ENCODE data around the gene TP53BP1.

The TP53BP1 gene

GRCh38 chr15:43525131-43525530 is 32.2 kb upstream of the TP53BP1 start:
- H3K9me2 ChIP-seq (ENCODE audit: low read depth, low read length): no peaks in the 10 kb centered on the region
- TF ChIP-seq EZH2 (IDR thresholded peaks at IDR 0.05; ENCODE audit: borderline replicate concordance, low read length): no peak
- TF ChIP-seq CTCF (IDR thresholded peaks at IDR 0.05; ENCODE audit: low read length): no peak
- H3K36me3 ChIP-seq (ENCODE audit: insufficient read depth, low read length): peaks cover 16% of the 10 kb centered on the region; the same call in 1 of the 2 replicates
- no peaks in the 10 kb centered on the region for H3K9me3 ChIP-seq (ENCODE audit: low read length)
- no peaks in the 10 kb centered on the region for H4K20me1 ChIP-seq (ENCODE audit: insufficient read depth, low read length)
- no peak overlapping the region for H3K27ac ChIP-seq (ENCODE audit: low read depth, low read length, poor library complexity, severe bottlenecking)
- no peaks in the 10 kb centered on the region for H3K79me2 ChIP-seq (ENCODE audit: insufficient read depth, low read length)
- H3K9ac ChIP-seq (ENCODE audit: low read length): no peak overlapping the region
- H3K4me3 ChIP-seq (ENCODE audit: low read depth, low read length, poor library complexity, severe bottlenecking): no peak overlapping the region
- no peak overlapping the region for H3K4me2 ChIP-seq (ENCODE audit: low read length)
- no peaks in the 10 kb centered on the region for H3K4me1 ChIP-seq (ENCODE audit: insufficient read depth, low read length, severe bottlenecking)
- H2AFZ ChIP-seq (ENCODE audit: low read length): no peak overlapping the region
- H3K27me3 ChIP-seq (ENCODE audit: insufficient read depth, low read length): no peaks in the 10 kb centered on the region
- H3F3A ChIP-seq (ENCODE audit: insufficient read depth, low read length): no peaks in the 10 kb centered on the region

GRCh38 chr15:43524254-43524845 is 31.4 kb upstream of the TP53BP1 start:
- Histone ChIP-seq H3K9me3 (ENCODE audit: low read length) (no peaks in the 10 kb centered on the region), H3K27ac (ENCODE audit: low read depth, low read length, poor library complexity, severe bottlenecking) (no peak overlapping the region), H3K27me3 (ENCODE audit: insufficient read depth, low read length) (no peaks in the 10 kb centered on the region), H4K20me1 (ENCODE audit: insufficient read depth, low read length) (no peaks in the 10 kb centered on the region), H2AFZ (ENCODE audit: low read length) (no peak overlapping the region), H3K9ac (ENCODE audit: low read length) (no peak overlapping the region), H3K79me2 (ENCODE audit: insufficient read depth, low read length) (no peaks in the 10 kb centered on the region), H3K4me1 (ENCODE audit: insufficient read depth, low read length, severe bottlenecking) (peaks cover 3% of the 10 kb centered on the region), H3K36me3 (ENCODE audit: insufficient read depth, low read length) (peaks cover 16% of the 10 kb centered on the region; the same call in 1 of the 2 replicates), H3K4me2 (ENCODE audit: low read length) (no peak overlapping the region), H3K9me2 (ENCODE audit: low read depth, low read length) (no peaks in the 10 kb centered on the region), H3K4me3 (ENCODE audit: low read depth, low read length, poor library complexity, severe bottlenecking) (no peak overlapping the region), H3F3A (ENCODE audit: insufficient read depth, low read length) (no peaks in the 10 kb centered on the region)
- TF ChIP-seq EZH2 (IDR thresholded peaks at IDR 0.05; ENCODE audit: borderline replicate concordance, low read length) (no peak), CTCF (IDR thresholded peaks at IDR 0.05; ENCODE audit: low read length) (peak; percentile 26; the same call in 1 of the 2 replicates)

- H3K36me3 ChIP-seq (ENCODE audit: insufficient read depth, low read length): peaks cover 16% of the 10 kb centered on the region; the same call in 1 of the 2 replicates
- no peak overlapping the region for H2AFZ ChIP-seq (ENCODE audit: low read length)
- H3K4me2 ChIP-seq (ENCODE audit: low read length): no peak overlapping the region
- H3K27ac ChIP-seq (ENCODE audit: low read depth, low read length, poor library complexity, severe bottlenecking): no peak overlapping the region
- H3F3A ChIP-seq (ENCODE audit: insufficient read depth, low read length): no peaks in the 10 kb centered on the region
- H3K9me3 ChIP-seq (ENCODE audit: low read length): no peaks in the 10 kb centered on the region
- no peak overlapping the region for H3K4me3 ChIP-seq (ENCODE audit: low read depth, low read length, poor library complexity, severe bottlenecking)
- TF ChIP-seq EZH2 (IDR thresholded peaks at IDR 0.05; ENCODE audit: borderline replicate concordance, low read length): no peak
- TF ChIP-seq CTCF (IDR thresholded peaks at IDR 0.05; ENCODE audit: low read length): no peak
- H3K27me3 ChIP-seq (ENCODE audit: insufficient read depth, low read length): no peaks in the 10 kb centered on the region
- H4K20me1 ChIP-seq (ENCODE audit: insufficient read depth, low read length): no peaks in the 10 kb centered on the region
- H3K79me2 ChIP-seq (ENCODE audit: insufficient read depth, low read length): no peaks in the 10 kb centered on the region
- H3K4me1 ChIP-seq (ENCODE audit: insufficient read depth, low read length, severe bottlenecking): peaks cover 10% of the 10 kb centered on the region
- no peak overlapping the region for H3K9ac ChIP-seq (ENCODE audit: low read length)
- no peaks in the 10 kb centered on the region for H3K9me2 ChIP-seq (ENCODE audit: low read depth, low read length)
These were observed 30.7 kb upstream of the TP53BP1 start for GRCh38 chr15:43523646-43524045.

All from OCI-LY1 (cell line).